GM19467 (cell line): ENCODE data around the gene IGSF8.
"Not testable (repeated sequence)": the region's sequence is repeated elsewhere in the genome, so short reads cannot be mapped to it uniquely, and the experiment has no call there.

ENCODE experiments used
- ATAC-seq: cut with Tn5 transposase; IDR thresholded peaks from one replicate; pipeline ENCODE4 v1.9.1; 2021; ENCODE audit warnings: mild to moderate bottlenecking, moderate library complexity; ENCODE audit not compliant: unreplicated experiment

The IGSF8 gene

DNA sequence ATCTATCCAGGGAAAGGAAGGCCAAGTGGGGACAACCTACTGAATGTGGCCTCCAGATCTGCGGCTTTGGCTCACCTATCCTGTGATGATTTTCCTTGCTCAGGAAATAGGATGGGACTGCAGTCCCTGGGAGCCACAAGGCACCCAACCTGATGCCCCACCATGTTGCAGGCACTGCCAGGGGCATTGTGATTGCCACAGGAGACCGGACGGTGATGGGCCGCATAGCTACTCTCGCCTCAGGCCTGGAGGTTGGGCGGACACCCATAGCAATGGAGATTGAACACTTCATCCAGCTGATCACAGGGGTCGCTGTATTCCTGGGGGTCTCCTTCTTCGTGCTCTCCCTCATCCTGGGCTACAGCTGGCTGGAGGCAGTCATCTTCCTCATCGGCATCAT lies 29.0 kb upstream of the IGSF8 start:
- no peak for ATAC-seq

DNA sequence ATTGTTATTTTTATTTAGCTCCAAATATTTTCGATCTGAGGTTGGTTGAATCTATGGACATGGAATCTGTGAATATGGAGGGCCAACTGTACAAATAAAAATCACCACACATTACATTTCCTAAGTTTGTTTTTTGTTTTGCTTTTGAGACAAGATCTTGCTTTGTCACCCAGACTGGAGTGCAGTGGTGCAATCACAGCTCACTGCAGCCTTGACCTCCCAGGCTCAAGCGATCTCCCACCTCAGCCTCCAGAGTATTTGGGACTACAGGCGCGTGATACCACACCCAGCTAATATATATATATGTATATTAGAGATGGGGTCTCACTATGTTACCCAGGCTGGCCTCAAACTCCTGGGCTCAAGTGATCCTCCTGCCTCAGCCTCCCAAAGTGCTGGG lies 27.9 kb upstream of the IGSF8 start:
- ATAC-seq: not testable (repeated sequence)

DNA sequence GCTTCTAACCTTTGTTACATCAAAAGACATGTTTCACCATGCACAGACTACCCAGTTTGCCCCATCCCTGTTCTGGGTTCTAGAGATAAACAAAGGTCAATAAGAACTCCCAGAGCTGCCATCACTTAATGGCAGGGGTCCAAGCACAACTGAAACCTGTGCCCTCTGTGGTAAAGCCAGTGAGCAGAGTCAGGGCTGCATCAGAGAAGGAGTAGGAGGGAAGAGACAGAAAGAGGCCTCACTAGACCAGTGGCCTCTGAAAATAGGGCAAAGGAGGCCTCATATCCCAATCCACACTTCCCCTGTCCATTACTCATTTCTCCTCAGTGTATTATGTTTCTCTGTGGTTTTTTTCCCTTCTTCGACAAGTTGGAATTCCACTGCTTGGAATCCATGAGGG lies 27.3 kb upstream of the IGSF8 start:
- ATAC-seq: no peak

GRCh38 chr1:160124705-160125478 lies 26.5 kb upstream of the IGSF8 start:
- no peak for ATAC-seq

- no peak for ATAC-seq
Measured at GRCh38 chr1:160123726-160124125, 25.3 kb upstream of the IGSF8 start.

DNA sequence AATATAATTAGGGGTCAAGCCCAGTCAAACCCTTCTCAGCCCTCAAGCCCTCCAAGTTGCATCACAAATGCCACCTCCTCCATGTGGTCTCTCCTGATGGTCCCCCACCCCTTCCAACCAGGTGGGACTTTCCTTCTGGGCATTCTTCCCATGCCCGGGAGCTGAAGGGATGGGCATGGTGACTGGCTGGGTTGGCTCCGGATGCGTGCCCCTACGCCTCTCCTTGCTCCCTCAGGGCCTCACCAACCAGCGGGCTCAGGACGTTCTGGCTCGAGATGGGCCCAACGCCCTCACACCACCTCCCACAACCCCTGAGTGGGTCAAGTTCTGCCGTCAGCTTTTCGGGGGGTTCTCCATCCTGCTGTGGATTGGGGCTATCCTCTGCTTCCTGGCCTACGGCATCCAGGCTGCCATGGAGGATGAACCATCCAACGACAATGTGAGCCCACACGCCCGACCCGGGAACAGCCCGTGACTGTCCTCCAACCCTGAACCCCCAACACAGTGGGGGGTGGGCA lies 24.6 kb upstream of the IGSF8 start:
- ATAC-seq: no peak

- ATAC-seq: no peak
Measured at GRCh38 chr1:160121388-160121787, 23.0 kb upstream of the IGSF8 start.

- ATAC-seq: no peak
Measured at GRCh38 chr1:160120797-160121196, 22.4 kb upstream of the IGSF8 start.

- no peak for ATAC-seq
Measured at GRCh38 chr1:160118928-160119327, 20.5 kb upstream of the IGSF8 start.

DNA sequence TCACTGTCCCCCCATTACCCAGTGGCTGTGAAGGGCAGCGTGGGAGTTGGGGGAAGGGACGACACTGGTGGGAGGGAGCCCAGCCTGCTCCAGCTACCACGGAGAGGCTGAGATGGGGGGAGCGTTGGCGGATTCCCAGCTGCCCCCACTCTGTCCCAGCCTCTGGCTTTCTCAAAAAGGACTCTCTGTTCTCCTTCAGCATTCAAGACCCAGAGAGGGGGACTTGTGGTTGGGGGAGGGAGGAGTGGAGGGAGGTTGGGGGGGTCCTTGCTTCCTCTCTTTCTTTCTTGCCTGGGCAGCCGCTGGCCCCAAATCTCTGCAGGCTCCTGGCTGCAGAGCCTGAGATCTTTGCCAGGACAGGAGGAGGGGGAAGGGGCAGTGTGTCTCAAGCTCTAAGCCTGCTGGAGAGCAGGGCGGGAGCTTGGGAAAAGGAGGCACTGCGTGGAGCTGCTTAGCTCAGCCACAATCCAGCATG lies 19.3 kb upstream of the IGSF8 start:
- no peak for ATAC-seq

- no peak for ATAC-seq
Measured at GRCh38 chr1:160117300-160117699, 18.9 kb upstream of the IGSF8 start.

DNA sequence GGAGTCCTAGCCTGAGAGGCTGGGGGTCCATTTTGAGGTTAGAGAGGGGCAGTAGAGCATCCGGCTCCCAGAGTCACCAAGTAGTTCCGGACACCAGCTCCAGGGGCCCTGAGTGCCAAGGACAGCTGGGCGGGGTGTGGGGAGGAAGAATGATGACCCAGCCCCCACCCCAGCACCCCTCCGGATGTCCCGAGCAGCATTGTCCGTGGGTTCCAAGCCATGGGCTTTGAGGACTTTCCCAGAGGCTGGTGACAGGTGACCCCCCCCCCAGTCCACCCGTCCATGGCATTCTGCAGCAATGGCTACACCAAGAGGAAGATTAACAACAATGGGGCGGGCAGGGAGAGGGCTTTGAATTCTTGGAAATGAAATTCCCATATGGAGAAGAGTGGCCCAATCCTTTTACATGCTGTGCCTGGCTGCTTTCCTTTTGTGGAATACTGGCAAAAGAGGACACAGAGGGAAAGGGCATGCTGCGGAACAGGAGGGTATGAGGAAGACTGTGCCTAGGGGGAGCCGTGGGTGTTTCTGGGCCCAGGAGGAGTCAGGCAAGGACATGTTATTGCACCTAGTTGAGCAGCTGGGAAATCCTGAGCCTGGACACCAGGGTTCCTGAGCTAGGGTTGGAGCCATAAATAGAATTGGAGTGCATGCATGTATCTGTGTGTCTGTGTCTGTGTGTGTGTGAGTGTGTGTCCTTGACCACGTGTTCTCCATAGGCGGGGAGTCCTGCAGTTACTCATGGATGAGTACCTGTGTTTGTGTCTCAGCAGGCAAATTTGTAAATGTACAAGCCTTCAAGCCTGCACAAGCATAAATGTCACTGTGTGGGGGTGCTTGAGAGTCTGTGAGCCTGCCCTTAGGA lies 18.1 kb upstream of the IGSF8 start:
- ATAC-seq: no peak

- no peak for ATAC-seq
Measured at GRCh38 chr1:160115545-160116282, 17.3 kb upstream of the IGSF8 start, which contains the start of gene ATP1A2. Gene ATP1A2 (plus strand): TSS chr1:160115759. CDS start chr1:160115862, 103 bp downstream.

DNA sequence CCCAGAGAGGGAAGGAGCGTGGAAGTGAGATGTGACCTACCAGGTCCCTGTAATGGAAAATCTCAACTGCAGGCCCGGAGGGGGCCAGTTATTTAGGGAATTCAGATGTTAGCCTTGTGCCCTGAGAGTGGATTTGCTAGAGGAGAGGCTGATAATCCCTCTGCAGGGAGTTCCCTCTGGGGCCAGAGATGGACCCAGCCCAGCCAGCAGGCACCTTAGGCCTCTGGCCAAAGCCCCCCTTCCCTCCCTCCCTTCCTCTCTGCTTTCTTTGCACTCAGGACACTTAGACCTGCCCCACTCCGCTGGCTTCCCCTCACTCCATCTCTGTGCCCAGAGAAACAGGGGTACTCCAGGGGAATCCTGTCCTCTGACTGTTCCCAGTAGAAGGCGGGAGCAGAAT lies 15.7 kb upstream of the IGSF8 start:
- no peak for ATAC-seq

DNA sequence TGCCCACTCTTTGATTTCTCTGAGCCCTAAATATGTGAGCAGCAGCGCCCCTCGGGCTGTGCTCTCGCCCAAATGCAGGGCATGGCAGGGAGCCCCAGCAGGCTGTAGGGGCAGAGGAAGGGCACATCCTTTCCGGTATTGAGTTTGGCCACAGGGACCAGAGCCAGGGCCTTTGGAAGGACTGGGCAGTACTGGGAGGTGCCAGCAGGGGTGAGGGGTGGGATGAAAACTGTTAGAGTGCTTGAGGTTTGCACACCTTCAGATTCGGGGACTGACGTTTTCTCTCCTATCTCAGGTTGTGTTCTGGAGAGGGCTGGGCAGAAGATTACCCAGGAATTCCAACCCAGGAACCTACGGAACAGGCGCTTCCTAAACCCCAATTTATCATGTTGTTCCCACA lies 15.0 kb upstream of the IGSF8 start:
- ATAC-seq: no peak

DNA sequence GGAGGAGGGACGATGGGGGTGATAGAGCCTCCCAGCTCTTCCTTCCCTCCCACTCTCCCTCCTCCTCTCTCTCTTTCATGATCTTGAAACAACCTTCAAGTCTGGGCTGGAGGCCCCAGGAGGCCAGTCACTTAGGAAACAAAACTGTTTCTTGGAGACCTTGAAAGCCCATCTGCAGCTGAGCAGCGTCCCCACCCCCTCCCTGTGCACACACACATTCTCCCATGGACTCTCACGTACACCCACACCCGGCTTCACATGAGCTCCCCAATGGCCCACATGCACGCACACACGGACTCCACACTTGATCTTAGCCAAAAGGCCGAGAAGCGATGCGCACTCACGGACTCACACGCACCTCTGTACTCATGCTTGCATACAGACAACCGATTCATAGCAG lies 13.9 kb upstream of the IGSF8 start:
- no peak for ATAC-seq

DNA sequence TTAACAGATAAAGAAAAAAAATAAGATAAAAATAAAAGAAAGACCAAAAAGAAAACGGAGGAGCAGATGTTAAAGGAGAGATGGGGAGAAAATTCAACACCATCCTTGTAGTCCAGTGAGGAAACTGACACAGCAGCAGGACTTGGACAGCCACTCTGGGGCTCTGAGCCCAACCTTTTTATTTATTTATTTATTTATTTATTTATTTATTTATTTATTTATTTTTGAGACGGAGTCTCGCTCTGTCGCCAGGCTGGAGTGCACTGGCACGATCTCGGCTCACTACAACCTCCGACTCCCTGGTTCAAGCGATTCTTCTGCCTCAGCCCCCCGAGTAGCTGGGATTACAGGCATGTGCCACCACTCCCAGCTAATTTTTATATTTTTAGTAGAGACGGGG lies 13.0 kb upstream of the IGSF8 start:
- ATAC-seq: not testable (repeated sequence)

DNA sequence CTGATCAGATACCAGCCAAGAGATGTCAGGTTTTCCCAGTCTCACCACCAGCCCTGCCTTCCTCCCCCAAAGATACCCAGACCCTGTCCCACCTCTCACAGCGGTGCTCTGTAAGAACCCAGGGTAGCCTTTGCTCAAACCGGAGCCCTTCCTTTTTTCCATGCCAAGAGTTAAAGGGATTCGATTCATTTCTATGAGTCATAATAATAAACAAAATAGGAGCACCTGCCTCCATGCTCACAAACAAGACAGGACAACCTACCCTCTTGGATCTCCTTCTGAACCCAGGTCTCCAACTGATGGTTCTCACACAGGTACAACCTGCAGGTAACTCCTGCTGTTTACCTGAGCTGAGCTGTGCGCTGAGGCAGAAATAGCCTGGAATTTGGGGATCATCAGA lies 11.3 kb upstream of the IGSF8 start:
- ATAC-seq: no peak

DNA sequence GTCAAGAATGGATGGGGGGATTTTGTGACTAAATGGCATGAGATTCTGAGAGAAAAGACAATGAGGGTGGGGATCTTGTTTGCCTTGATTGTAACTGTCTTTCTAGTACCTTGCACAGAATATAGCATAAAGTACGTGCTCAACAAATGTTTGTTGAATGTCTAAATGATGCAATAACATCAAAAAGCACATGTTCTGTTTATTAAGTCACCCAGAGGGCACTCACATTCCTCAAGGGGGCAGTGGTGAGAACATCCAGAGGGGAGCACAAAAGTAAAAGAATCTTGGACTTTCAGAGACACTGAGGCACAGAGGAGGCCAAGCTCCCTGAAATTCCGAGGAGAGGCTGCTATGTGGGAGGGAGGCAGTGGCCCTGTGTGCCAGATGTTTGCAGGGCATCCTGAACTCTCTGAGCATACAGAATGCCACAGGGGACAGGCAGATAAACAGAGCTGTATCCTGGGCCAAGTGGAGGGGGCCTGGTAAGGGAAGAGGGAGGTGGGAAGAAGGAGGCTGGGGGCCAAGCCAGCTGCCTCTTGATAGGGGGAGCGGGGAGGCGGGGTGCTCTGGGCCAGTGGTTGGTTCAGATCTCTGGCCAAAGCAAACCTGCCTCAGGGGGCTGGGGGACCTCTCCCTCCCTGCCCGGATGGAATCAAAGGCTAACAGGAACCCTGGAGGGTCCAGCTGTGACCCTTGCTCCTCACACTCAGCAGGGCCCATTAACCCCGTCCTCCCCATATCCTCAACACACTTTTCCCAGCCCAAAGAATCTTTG lies 10.7 kb upstream of the IGSF8 start:
- no peak for ATAC-seq

DNA sequence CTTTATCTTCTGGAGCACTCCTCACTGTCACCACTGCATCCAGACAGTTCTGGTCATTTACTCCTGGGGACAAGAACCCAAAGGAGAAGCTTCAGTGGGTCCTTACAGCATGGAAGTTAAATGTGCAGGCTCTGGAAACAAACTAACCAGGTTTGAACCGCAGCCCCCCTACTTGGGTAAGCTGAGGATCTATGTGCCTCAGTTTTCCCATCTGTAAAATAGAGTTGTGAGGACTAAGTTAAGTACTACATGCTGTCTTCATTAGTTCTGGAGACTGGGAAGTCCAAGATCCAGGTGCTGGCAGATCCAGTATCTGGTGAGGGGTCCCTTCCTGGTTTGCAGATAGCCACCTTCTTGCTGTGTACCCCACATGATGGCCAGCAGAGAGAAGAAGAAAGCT lies 9.1 kb upstream of the IGSF8 start:
- no peak for ATAC-seq
